ENCODE measurements around the gene MED14. TPM values are rescaled to one million over a fixed set of nuclear protein-coding genes. Genes with fewer than 3 reads are reported as not detected.

Gene MED14
- total RNA-seq, 1 experiment from 2014 or later, result 83.3 TPM

DNA sequence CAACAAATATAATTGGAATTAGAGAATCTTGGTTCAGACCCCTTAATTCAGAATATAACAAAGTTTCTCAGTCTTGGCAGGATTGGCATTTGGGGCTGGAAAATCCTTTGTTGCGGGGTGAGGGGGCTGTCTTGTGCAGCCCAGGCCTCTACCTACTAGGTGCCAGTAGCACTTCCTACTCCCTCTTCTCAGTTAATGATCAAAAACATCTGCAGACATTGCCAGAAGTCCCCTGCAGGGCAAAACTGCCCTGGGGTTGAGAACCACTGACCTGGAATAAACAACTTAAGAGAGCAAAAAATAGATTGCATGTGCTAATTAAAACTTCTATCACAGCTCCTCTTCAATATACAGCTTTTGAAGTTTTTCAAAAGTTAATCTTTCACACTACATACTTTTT lies 51.2 kb downstream of the MED14 start:
- no peak for DNase-seq (ENCODE audit: low spot score)
- ChIA-PET POLR2A (no interaction called here), CTCF (no interaction called here)
- Mint-ChIP-seq H3K27me3 (ENCODE audit: low read depth) (no peaks in the 10 kb centered on the region), H3K27ac (no peak overlapping the region), H3K4me1 (peaks cover 6% of the 10 kb centered on the region; the same call in 1 of the 2 replicates), H3K36me3 (peaks cover 56% of the 10 kb centered on the region), H3K9me3 (no peaks in the 10 kb centered on the region), H3K4me3 (no peak overlapping the region)
- ATAC-seq, result no peak
- no peak for TF ChIP-seq HMGA2 (CRISPR knock-in tag; IDR thresholded peaks at IDR 0.05)
- TF ChIP-seq, protein P1, sequence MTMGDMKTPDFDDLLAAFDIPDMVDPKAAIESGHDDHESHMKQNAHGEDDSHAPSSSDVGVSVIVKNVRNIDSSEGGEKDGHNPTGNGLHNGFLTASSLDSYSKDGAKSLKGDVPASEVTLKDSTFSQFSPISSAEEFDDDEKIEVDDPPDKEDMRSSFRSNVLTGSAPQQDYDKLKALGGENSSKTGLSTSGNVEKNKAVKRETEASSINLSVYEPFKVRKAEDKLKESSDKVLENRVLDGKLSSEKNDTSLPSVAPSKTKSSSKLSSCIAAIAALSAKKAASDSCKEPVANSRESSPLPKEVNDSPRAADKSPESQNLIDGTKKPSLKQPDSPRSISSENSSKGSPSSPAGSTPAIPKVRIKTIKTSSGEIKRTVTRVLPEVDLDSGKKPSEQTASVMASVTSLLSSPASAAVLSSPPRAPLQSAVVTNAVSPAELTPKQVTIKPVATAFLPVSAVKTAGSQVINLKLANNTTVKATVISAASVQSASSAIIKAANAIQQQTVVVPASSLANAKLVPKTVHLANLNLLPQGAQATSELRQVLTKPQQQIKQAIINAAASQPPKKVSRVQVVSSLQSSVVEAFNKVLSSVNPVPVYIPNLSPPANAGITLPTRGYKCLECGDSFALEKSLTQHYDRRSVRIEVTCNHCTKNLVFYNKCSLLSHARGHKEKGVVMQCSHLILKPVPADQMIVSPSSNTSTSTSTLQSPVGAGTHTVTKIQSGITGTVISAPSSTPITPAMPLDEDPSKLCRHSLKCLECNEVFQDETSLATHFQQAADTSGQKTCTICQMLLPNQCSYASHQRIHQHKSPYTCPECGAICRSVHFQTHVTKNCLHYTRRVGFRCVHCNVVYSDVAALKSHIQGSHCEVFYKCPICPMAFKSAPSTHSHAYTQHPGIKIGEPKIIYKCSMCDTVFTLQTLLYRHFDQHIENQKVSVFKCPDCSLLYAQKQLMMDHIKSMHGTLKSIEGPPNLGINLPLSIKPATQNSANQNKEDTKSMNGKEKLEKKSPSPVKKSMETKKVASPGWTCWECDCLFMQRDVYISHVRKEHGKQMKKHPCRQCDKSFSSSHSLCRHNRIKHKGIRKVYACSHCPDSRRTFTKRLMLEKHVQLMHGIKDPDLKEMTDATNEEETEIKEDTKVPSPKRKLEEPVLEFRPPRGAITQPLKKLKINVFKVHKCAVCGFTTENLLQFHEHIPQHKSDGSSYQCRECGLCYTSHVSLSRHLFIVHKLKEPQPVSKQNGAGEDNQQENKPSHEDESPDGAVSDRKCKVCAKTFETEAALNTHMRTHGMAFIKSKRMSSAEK (CRISPR knock-in tag; IDR thresholded peaks at IDR 0.05; ENCODE audit: borderline replicate concordance), result no peak
- TF ChIP-seq NR3C1 (CRISPR knock-in tag; conservative IDR thresholded peaks at IDR 0.05; ENCODE audit: low read depth), result no peak
- no peak for TF ChIP-seq RORB (CRISPR knock-in tag; IDR thresholded peaks at IDR 0.05)
- TF ChIP-seq GRHL2 (CRISPR knock-in tag; IDR thresholded peaks at IDR 0.05; ENCODE audit: insufficient replicate concordance, severe bottlenecking), result no peak
- TF ChIP-seq, protein P2, sequence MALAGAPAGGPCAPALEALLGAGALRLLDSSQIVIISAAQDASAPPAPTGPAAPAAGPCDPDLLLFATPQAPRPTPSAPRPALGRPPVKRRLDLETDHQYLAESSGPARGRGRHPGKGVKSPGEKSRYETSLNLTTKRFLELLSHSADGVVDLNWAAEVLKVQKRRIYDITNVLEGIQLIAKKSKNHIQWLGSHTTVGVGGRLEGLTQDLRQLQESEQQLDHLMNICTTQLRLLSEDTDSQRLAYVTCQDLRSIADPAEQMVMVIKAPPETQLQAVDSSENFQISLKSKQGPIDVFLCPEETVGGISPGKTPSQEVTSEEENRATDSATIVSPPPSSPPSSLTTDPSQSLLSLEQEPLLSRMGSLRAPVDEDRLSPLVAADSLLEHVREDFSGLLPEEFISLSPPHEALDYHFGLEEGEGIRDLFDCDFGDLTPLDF (CRISPR knock-in tag; IDR thresholded peaks at IDR 0.05), result no peak
- TF ChIP-seq EMX1 (CRISPR knock-in tag; IDR thresholded peaks at IDR 0.05), result no peak
- TF ChIP-seq TEAD1 (CRISPR knock-in tag; IDR thresholded peaks at IDR 0.05), result no peak
- TF ChIP-seq, protein P3, sequence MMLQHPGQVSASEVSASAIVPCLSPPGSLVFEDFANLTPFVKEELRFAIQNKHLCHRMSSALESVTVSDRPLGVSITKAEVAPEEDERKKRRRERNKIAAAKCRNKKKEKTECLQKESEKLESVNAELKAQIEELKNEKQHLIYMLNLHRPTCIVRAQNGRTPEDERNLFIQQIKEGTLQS (CRISPR knock-in tag; conservative IDR thresholded peaks at IDR 0.05), result no peak
- TF ChIP-seq ZNF671 (CRISPR knock-in tag; IDR thresholded peaks at IDR 0.05), result no peak
- no peak for TF ChIP-seq GTF2I (CRISPR knock-in tag; conservative IDR thresholded peaks at IDR 0.05)
- TF ChIP-seq NFE2L1 (CRISPR knock-in tag; IDR thresholded peaks at IDR 0.05), result no peak
- TF ChIP-seq, protein P4, sequence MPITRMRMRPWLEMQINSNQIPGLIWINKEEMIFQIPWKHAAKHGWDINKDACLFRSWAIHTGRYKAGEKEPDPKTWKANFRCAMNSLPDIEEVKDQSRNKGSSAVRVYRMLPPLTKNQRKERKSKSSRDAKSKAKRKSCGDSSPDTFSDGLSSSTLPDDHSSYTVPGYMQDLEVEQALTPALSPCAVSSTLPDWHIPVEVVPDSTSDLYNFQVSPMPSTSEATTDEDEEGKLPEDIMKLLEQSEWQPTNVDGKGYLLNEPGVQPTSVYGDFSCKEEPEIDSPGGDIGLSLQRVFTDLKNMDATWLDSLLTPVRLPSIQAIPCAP (CRISPR knock-in tag; IDR thresholded peaks at IDR 0.05), result no peak
- TF ChIP-seq, protein P5, sequence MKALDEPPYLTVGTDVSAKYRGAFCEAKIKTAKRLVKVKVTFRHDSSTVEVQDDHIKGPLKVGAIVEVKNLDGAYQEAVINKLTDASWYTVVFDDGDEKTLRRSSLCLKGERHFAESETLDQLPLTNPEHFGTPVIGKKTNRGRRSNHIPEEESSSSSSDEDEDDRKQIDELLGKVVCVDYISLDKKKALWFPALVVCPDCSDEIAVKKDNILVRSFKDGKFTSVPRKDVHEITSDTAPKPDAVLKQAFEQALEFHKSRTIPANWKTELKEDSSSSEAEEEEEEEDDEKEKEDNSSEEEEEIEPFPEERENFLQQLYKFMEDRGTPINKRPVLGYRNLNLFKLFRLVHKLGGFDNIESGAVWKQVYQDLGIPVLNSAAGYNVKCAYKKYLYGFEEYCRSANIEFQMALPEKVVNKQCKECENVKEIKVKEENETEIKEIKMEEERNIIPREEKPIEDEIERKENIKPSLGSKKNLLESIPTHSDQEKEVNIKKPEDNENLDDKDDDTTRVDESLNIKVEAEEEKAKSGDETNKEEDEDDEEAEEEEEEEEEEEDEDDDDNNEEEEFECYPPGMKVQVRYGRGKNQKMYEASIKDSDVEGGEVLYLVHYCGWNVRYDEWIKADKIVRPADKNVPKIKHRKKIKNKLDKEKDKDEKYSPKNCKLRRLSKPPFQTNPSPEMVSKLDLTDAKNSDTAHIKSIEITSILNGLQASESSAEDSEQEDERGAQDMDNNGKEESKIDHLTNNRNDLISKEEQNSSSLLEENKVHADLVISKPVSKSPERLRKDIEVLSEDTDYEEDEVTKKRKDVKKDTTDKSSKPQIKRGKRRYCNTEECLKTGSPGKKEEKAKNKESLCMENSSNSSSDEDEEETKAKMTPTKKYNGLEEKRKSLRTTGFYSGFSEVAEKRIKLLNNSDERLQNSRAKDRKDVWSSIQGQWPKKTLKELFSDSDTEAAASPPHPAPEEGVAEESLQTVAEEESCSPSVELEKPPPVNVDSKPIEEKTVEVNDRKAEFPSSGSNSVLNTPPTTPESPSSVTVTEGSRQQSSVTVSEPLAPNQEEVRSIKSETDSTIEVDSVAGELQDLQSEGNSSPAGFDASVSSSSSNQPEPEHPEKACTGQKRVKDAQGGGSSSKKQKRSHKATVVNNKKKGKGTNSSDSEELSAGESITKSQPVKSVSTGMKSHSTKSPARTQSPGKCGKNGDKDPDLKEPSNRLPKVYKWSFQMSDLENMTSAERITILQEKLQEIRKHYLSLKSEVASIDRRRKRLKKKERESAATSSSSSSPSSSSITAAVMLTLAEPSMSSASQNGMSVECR (CRISPR knock-in tag; IDR thresholded peaks at IDR 0.05; ENCODE audit: borderline replicate concordance), result no peak

DNA sequence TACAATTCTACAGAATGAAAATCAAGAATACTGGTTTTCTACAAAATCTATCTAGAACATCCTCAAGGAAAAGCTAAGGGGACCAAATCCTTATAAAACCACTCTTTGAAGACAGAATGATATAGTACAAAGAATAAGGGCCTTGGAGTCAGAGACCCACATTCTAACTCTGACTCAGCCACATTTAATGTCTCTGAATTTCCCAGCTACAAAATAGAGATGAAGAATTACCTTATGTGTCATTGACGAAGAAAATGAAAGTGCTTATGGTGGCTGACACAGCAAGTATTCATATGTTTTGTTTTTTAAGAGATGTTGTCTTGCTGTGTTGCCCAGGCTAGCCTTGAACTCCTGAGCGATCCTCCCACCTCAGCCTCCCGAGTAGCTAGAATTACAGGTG lies 52.1 kb downstream of the MED14 start:
- Mint-ChIP-seq H3K9me3 (no peaks in the 10 kb centered on the region), H3K36me3 (peaks cover 54% of the 10 kb centered on the region), H3K4me3 (no peak overlapping the region), H3K4me1 (peaks cover 6% of the 10 kb centered on the region; the same call in 1 of the 2 replicates), H3K27ac (no peak overlapping the region), H3K27me3 (ENCODE audit: low read depth) (no peaks in the 10 kb centered on the region)
- ChIA-PET POLR2A (no interaction called here), CTCF (no interaction called here)
- DNase-seq (ENCODE audit: low spot score) (no peak), ATAC-seq (no peak)
- no peak for TF ChIP-seq TP53 (CRISPR knock-in tag; IDR thresholded peaks at IDR 0.05)
- TF ChIP-seq, protein P6, sequence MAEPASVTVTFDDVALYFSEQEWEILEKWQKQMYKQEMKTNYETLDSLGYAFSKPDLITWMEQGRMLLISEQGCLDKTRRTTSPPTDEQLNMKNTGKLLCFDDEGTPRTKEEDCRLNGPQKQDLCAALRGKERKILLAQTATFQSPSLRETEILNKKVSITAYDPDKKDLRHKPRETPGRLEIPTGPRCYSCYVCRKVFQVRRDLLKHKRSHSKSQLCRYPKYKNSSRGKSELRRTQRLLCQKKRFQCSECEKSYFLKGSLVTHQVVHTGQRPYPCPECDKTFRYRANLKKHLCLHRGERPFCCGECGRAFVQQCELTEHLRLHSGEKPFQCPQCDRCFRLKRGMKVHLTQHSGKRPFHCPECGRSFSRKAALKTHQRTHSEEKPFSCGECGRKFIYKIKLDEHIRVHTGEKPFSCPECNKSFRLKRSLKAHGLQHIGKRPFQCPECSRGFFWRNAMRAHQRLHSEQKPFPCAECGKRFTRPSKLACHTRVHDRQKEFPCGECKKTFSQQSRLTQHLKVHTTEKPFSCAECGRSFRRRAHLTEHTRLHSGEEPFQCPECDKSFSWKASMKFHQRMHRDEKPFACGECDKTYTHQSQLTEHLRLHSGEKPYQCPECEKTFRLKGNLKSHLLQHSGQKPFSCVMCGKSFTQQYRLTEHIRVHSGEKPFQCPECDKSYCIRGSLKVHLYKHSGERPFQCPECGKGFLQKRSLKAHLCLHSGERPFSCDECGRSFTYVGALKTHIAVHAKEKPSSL (CRISPR knock-in tag; conservative IDR thresholded peaks at IDR 0.05), result no peak
- TF ChIP-seq, protein P7, sequence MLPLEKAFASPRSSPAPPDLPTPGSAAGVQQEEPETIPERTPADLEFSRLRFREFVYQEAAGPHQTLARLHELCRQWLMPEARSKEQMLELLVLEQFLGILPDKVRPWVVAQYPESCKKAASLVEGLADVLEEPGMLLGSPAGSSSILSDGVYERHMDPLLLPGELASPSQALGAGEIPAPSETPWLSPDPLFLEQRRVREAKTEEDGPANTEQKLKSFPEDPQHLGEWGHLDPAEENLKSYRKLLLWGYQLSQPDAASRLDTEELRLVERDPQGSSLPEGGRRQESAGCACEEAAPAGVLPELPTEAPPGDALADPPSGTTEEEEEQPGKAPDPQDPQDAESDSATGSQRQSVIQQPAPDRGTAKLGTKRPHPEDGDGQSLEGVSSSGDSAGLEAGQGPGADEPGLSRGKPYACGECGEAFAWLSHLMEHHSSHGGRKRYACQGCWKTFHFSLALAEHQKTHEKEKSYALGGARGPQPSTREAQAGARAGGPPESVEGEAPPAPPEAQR (CRISPR knock-in tag; IDR thresholded peaks at IDR 0.05), result no peak
- TF ChIP-seq GABPB1 (CRISPR knock-in tag; IDR thresholded peaks at IDR 0.05), result no peak

All from WTC11 (cell line).